Right lobe of liver (tissue), 6 donors: ENCODE results near the gene GHR. TPM values are rescaled to one million over a fixed set of nuclear protein-coding genes. Genes with fewer than 3 reads are reported as not detected.

Experiments
- ATAC-seq, 4 donors: fragments of 200-7000 bp; cut with Tn5 transposase; one replicate each; pipeline ENCODE4 v1.9.1; 2020; ENCODE audit warnings: mild to moderate bottlenecking in 4 of 4, moderate library complexity in 4 of 4
- DNase-seq, 3 donors: peaks; one replicate each; pipeline ENCODE4 v3.0.0-alpha.2; 2020
- H3K27ac ChIP-seq, 3 donors: fragments of 200-600 bp; one replicate each; pipeline ENCODE4 v1.8.0; 2022
- H3K27me3 ChIP-seq, 2 donors: fragments of 200-600 bp; one replicate each; pipeline ENCODE4 v1.8.0; 2022
- H3K36me3 ChIP-seq, 4 donors: fragments of 200-600 bp; sonication (generic) in 1 of 4; one replicate each; pipeline versions ENCODE4 v1.5.1 to v1.8.0; 2017 to 2022; ENCODE audit warnings: control low read depth in 1 of 4
- H3K4me1 ChIP-seq, 4 donors: fragments of 200-600 bp; sonication (generic) in 1 of 4; one replicate each; pipeline versions ENCODE4 v1.5.1 to v1.8.0; 2017 to 2022; ENCODE audit warnings: control low read depth in 1 of 4
- H3K4me3 ChIP-seq, 3 donors: fragments of 200-600 bp; one replicate each; pipeline ENCODE4 v1.8.0; 2022
- H3K9me3 ChIP-seq, 4 donors: fragments of 200-600 bp; sonication (generic) in 1 of 4; one replicate each; pipeline versions ENCODE4 v1.5.1 to v1.8.0; 2017 to 2022; ENCODE audit warnings: control low read depth in 1 of 4
- CTCF ChIP-seq, 4 donors: fragments of 200-600 bp in 3 of 4; fragments of 450-650 bp in 1 of 4; IDR thresholded peaks; one replicate each; pipeline versions ENCODE4 v1.5.1 to v1.8.0; 2016 to 2022; ENCODE audit warnings: antibody characterized with exemption in 4 of 4, mild to moderate bottlenecking in 2 of 4
- POLR2A ChIP-seq: fragments of 450-650 bp; IDR thresholded peaks from one replicate; pipeline ENCODE4 v1.6.1; 2017; ENCODE audit warnings: antibody characterized with exemption, mild to moderate bottlenecking
- WGBS: methylation state at CpG from one replicate; pipeline ENCODE4 v1.1.6; 2018; ENCODE audit warnings: low coverage, low lambda C conversion rate; ENCODE audit not compliant: insufficient coverage; ENCODE audit errors: missing lambda C conversion rate; 5-methylcytosine and 5-hydroxymethylcytosine counted together
- intact Hi-C, 2 donors: fragments of 100-400 bp; cut with DNase I; formaldehyde crosslinking; loops; one replicate each; pipeline versions ENCODE4 v1.11.2 to v1.14.1; 2022
- total RNA-seq, 6 experiments: library from RNA; depleted of rRNA in 2 of 6; stranded (reverse); fragments of >200 nt in 2 of 6; fragmentation: NEBNext Ultra II Directional in 3 of 6; extraction: Animal tissue kit (Norgen Biotek cat#: 25700) in 3 of 6; gene quantifications; one replicate each; pipeline versions ENCODE4 v1.1.0 to v1.2.4, GENCODE V29; 2016 to 2023
- donor health status: DM: no; HTN: yes; CAD: no.
- donor health status: DM: no; HTN: no; CAD: no.
- donor health status: DM: no; HTN: no; CAD: no.
- donor health status: DM: no; HTN: yes; CAD: no.
- donor health status: DM: no; HTN: yes; CAD: no.

Gene GHR
- total RNA-seq, 6 experiments from 2014 or later: 25.9 to 90.7 (median 71.9) TPM

- H3K36me3 ChIP-seq: no peaks in the 10 kb centered on the region
- H3K4me1 ChIP-seq: peaks cover 0 to 29% (median 11%) of the 10 kb centered on the region in 4 donors
- no peak for TF ChIP-seq CTCF (IDR thresholded peaks at IDR 0.05)
- TF ChIP-seq POLR2A: no peak
- intact Hi-C loops: no loop called here
- DNase-seq: no peak
- no peaks in the 10 kb centered on the region for H3K27me3 ChIP-seq
- H3K27ac ChIP-seq: no peak overlapping the region
- H3K9me3 ChIP-seq: peaks cover 0 to 7% (median 0%) of the 10 kb centered on the region in 4 donors
- no peak overlapping the region for H3K4me3 ChIP-seq
- no peak for ATAC-seq
These were observed 118.9 kb downstream of the GHR start for GRCh38 chr5:42542106-42542505.

- H3K4me1 ChIP-seq: peaks cover 0 to 45% (median 17%) of the 10 kb centered on the region in 4 donors
- ATAC-seq: peak; percentile 64 to 89 (median 80)
- intact Hi-C loops: no loop called here
- peaks cover 0 to 7% (median 0%) of the 10 kb centered on the region in 4 donors for H3K9me3 ChIP-seq
- DNase-seq: peak in 1 of 3 donors; percentile 63
- no peaks in the 10 kb centered on the region for H3K27me3 ChIP-seq
- peak; percentile 62 for TF ChIP-seq POLR2A
- no peak for TF ChIP-seq CTCF (IDR thresholded peaks at IDR 0.05)
- H3K27ac ChIP-seq: peak overlapping the region; percentile 77 to 88 (median 83)
- WGBS: 40% methylated on average over 3 of the region's 3 CpGs
- H3K36me3 ChIP-seq: no peaks in the 10 kb centered on the region
- H3K4me3 ChIP-seq: no peak overlapping the region
These were observed 120.5 kb downstream of the GHR start for GRCh38 chr5:42543774-42544173.

GRCh38 chr5:42545038-42545437 is 121.8 kb downstream of the GHR start:
- ATAC-seq: peak in 3 of 4 donors; percentile 18 to 42 (median 36)
- Histone ChIP-seq H3K9me3 (peaks cover 0 to 2% (median 0%) of the 10 kb centered on the region in 4 donors), H3K36me3 (no peaks in the 10 kb centered on the region), H3K27ac (peak overlapping the region; percentile 77 to 88 (median 83)), H3K4me1 (peaks cover 0 to 55% (median 18%) of the 10 kb centered on the region in 4 donors), H3K4me3 (no peak overlapping the region), H3K27me3 (no peaks in the 10 kb centered on the region)
- 31% methylated on average over 3 of the region's 3 CpGs for WGBS
- intact Hi-C loops: no loop called here
- no peak for DNase-seq
- TF ChIP-seq CTCF (IDR thresholded peaks at IDR 0.05) (no peak), POLR2A (no peak)

- WGBS: 39% methylated on average over 2 of the region's 2 CpGs
- H3K9me3 ChIP-seq: no peaks in the 10 kb centered on the region
These were observed 123.9 kb downstream of the GHR start for GRCh38 chr5:42547141-42547540.

More at GRCh38 chr5:42547141-42547540, 123.9 kb downstream of the GHR start:
- peak overlapping the region; percentile 36 to 83 (median 67) for H3K27ac ChIP-seq
- H3K4me3 ChIP-seq: no peak overlapping the region
- no peaks in the 10 kb centered on the region for H3K36me3 ChIP-seq
- TF ChIP-seq CTCF (IDR thresholded peaks at IDR 0.05) (no peak), POLR2A (peak; percentile 32)
- no peaks in the 10 kb centered on the region for H3K27me3 ChIP-seq
- H3K4me1 ChIP-seq: peaks cover 0 to 76% (median 19%) of the 10 kb centered on the region in 4 donors
- DNase-seq (no peak), ATAC-seq (peak in 1 of 4 donors; percentile 68)
- intact Hi-C loops: no loop called here
